Measurements from ENCODE around the gene NANOS3.
"Not testable (repeated sequence)": the region's sequence is repeated elsewhere in the genome, so short reads cannot be mapped to it uniquely, and the experiment has no call there.

The NANOS3 gene

DNA sequence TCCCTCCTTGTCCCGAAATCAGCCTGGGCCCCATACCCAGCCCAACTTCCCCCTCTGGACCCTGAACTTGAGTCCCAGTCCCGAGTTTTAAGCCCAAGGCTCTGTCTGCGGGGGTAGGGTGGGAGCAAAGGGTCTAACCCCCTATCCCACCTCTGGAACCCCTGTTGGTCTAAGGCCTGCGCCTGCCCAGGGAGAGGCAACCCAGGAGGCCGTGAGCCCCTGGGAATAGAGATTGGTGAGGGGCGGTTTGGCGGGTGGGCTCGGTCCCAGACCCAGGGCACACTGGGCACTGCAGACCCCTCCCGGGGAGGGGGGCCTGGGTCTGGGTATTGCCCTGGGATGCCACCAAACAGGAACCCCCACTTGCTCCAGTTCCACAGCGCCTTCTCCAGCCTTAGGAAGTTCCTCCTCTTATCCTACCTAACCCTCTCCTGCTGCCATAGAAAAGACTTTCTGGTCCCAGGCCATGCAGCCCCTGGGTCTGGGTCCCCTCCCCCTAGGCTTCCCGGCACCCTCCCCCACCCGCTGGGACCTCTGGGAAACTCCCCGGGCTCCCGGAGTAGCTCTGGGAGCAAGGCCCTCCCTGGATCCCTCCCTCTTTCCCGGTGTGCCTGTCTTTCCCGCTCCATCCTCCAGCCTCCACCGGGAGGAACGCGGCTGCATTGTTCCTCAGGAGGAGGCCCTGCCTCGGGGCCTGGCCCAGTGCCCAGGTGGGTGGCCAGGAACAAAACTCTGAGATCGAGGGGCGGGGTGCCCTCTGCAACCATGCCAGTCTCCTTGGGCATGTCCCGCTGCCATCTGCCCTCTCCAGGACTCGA is 33.6 kb upstream of the NANOS3 start:
- no peak for DNase-seq (ENCODE audit: low read depth in 2 of 2)

DNA sequence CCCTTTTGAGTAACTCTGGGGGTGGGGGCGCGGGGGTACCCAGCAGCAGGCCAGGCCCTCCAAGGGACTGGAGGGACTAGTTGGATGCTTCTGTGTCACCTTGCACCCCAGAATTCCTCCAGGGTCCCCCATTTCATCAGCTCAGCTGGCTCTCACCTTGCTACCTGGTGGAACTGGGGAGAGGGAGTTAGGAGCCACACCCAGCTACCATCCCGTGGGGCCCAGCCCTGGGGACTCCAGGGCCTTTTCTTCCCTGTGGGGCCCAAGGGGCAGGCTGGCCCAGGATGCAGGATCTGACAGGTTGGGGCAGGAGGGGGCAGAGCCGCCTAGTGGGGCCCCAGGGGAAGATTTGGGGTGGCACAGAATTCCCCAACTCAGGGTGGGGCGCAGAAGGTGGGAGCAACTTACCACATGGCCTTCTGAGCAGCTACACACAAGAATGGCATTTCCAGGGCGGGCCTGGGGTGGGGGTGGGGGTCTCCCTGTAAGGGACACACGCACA is 32.8 kb upstream of the NANOS3 start:
- no peak for DNase-seq (ENCODE audit: low read depth in 2 of 2)

DNA sequence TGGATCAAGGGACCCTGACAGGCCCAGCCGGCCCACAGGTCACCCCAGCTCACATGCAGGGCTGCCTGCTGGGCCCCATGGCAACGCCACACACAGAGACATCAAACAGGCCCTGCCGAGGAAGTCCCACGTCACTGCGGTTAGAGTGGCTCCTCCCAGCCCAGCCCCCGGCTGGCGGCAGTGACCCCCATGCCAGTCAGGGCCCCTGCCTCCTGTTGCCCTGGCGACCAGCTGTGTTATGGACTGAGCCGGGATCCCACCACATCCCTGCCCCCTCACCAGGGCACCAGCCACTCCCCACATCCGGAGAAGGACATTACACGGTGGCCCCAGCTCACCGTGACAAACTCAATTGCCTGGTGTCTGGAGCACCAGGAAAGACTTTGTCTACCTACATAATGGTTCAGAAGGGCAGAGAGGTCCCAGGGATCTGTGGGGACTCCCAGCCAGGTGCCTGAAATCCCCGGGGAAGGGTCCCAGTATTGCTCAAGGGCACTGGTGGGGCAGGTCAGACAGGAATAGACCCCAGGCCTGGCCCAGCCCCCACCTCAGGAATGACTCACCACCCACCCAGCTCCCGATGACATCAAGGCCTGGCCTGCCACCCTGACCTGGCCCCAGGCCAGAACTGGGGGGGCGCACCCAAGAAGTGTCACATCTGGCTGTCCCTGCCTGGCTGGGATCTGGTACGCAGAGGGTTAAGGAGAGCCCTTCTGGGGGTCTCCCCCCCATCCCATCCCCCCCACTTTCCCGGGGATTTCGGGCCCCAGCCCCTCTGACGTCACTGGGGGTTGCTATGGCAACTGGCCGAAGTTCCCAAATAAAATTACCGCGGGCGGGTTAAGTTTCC is 30.2 kb upstream of the NANOS3 start:
- DNase-seq (ENCODE audit: low read depth in 2 of 2): peak; percentile 78 to 91

DNA sequence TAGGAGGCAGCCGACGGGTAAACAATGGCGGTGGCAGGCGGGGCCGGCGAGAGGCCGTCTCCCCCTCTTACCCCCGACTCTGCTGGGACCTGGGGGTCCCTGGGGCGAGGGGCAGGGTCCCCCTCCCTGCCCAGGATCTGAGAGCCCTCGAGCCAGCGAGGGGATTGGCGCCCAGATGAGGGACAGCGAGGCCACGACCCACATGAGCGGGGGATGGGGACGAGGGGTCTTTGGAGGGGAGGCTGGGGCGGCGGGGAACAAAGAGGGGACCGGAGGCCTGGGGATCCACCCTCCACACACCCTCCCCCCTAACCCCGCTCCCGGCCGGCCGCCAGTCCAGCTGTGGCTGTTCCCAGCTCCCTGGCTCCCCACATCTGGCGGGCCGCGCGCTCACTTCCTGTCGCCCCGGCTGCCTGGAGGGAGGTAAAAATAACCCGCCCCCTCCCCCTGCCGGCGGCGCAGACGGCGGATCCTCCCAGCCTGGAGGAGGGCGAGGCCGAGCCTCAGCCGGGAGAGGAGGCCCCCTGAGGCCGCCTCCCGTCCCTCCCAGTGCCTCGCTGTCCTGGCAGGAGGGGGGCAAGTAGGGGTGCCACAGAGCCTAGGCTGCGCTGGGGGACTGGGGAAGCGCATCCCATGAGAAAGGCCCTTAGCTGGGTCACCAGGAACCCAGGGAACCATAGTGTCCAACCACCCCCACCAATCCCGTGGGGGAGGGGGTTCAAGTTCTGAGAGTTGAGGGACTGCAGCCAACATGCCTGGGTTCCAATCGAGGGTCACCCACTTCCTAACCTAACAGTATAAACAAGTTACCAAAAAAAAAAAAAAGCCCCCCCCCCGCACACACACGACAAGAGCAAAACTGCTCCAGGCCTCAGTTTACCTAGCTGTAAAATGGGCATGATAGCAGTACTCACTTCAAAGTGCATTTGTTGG is 29.3 kb upstream of the NANOS3 start:
- DNase-seq (ENCODE audit: low read depth in 2 of 2): peak; percentile 60 to 78

DNA sequence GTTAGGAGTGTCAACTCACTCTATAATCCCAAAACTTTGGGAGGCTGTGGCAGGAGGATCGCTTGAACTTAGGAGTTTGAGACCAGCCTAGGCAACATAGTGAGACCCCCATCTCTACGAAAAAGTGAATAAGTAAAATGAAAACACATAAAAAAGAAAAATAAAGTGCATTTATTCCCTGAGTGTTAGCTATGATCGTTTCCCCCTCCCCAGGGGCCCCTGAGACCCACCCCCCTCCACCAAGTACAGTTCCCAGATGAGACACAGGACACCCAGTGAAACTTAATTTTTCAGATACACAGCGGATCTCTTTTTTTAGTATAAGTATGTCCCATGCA is 28.6 kb upstream of the NANOS3 start:
- no peak for DNase-seq (ENCODE audit: low read depth in 2 of 2)

DNA sequence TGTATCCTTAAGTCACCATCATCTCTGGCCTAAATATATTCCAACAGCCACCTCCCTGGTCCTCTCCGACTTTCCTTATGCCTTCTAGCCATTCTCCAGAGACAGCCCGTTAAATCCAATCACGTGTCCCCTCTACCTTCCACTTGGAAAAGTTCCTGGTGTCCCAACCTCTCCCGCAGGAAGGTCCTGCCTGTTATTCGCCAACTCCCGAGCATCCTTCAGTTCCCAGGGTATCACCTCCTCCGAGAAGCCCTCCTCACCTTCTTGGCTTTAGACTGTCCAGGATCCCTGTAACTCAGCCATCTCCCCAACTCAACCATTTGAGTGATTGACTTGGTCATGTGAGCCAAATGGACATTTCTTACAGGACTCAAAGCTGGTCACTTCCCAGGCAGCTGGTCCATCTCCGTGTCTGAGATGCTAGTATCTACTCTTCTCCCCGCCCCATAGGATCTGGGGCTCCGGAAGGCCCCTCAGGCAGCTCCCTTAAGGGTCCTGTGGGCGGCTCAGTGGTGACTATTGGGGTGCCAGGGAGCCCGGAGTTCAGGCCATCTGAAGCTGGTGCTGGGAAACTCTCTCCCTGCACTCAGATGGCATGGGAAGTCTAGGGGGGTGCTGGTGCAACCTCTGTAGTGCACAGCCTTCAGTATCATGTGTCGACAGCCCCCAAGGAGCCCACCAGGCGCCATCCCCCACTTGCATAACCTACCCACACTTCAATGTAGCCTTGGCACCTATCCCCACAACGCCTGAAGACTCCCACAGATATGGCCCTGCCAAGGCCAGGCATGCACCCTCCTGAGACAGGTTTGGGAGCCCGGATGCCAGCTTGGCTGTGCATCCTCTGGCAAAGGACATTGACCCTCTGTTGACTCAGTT is 27.9 kb upstream of the NANOS3 start:
- DNase-seq (ENCODE audit: low read depth in 2 of 2): no peak

DNA sequence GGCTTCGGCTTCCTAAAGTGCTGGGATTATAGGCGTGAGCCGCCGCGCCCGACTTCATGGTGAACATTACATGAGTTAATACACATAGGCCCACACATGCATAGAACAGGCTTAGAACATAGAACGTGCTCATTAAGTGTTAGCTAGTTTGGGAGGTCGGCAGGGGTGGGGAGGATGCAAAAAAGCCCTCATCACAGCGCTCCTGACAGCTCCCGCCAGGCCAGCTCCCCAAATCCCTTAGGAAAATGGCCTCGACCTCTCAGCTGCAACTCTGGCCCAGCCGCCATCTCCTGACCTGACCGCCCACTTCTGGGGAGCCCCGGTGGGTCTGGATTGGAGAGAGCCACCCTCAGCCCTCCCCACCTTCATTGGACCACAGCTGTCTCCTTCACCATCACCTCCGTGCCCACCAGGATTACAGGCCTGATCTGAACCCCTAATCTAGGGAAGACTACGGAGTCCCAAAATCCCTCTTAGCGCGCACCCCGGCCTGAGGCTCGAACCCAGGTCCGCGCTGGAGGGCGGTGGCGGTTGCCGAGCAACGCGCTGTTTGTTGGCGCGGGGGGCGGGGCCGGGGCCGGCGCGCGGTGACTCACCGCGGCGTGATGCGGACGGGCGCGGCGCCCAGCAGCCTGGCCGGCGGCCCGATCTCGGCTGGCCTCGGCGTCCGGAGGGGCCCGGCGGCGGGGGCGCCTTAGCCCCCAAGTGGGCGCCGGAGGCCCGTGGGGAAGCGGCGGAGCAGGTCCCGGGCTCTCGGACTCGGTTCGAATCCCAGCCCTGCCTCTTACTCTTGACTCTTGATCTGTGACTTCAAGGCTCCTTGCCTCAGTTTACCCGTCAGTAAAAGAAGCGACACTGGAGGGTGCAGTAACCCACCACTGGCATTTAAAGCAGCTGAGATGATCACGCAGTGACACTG is 26.7 kb upstream of the NANOS3 start:
- peak in 1 of 2 experiments; percentile 66 for DNase-seq (ENCODE audit: low read depth in 2 of 2)

DNA sequence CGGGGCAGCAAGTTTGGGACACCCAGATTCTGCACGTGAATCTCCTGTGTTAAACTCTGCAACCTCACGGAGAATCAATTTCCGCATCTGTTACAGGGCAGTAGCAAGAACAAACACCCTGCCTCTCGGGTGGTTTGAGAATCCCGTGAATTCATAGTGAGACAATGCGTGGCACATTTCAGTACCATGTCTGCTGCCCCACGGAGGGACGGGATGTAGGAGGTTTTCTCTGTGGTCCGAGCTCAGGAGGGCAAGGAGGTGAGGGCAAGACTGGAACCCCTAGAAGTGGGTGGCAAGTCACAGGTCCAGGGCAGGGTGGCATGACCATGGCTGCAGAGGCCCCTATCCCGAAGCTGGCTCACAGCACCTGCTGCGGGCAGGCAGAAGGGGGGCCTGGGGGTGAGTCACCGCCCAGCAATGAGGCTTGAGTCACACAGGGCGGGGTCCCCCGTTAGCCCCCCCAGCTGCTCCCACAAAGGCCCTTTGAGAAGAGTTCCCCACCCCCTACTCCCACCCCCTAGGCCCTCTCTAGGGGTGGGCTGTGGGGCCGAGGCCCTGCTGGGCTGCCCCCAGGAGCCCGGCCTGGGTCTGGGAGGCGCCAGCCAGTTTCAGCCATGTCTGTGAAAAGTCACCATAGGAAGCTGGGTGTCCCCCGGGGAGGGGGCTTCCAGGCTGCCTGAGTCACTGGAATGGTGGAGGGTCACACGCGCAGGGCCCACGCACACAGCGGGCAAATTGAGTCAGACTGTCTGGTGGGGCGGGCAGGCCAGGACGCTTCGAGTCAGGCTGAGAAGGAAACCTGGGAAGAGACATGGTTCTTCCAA is 25.8 kb upstream of the NANOS3 start:
- DNase-seq (ENCODE audit: low read depth in 2 of 2): no peak

DNA sequence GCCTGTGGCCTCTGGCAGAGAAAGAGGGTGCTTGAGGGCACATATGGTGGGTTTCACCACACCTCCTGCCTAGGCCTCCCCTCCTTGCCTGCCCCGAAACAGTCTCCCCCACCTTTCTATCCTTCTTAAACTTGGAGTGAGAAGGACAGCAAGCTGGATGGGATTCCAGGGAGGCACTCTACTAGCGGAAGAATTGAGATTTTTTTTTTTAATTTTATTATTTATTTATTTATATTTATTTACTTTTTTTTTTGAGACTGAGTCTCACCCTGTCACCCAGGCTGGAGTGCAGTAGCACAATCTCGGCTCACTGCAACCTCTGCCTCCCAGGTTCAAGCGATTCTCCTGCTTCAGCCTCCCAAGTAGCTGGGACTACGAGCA is 25.2 kb upstream of the NANOS3 start:
- not testable (repeated sequence) for DNase-seq (ENCODE audit: low read depth in 2 of 2)

DNA sequence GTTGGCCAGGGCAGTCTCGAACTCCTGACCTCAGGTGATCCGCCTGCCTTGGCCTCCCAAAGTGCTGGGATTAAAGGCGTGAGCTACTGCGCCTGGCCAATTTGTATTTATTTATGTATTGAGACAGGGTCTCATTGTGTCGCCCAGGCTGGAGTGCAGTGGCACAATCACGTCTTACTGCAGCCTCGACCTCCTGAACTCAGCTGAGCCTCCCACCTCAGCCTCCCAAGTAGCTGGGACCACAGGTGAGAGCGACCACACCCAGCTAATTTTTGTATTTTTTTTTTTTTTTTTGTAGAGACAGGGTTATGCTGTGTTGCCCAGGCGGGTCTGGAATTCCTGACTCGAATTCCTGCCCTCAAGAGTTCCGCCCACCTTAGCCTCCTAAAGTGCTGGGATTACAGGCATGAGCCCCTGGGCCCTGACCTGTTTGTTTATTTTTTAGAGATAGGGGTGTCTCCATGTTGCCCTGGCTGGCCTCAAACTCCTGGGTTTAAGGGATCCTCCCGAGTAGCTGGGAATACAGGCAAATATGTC is 24.7 kb upstream of the NANOS3 start:
- DNase-seq (ENCODE audit: low read depth in 2 of 2): not testable (repeated sequence)

DNA sequence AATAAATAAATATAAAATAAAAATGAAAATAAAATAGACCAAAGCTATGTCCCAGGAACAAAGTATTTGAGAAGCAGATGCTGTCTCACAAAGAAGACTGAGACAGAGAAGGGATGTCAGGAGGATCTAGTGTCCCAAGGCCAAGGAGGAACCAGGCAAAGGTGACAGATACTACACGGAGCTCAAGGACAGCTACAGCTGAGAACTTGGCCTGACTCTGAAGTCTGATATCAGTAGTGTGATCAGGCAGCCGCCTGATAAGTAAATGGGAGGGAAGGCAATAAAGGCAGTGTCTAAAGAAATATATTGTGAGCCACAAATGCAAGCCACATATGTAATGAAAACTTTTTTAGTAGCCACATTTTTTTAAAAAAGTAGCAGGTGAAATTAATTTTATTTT is 20.4 kb upstream of the NANOS3 start:
- DNase-seq (ENCODE audit: low read depth in 2 of 2): no peak

DNA sequence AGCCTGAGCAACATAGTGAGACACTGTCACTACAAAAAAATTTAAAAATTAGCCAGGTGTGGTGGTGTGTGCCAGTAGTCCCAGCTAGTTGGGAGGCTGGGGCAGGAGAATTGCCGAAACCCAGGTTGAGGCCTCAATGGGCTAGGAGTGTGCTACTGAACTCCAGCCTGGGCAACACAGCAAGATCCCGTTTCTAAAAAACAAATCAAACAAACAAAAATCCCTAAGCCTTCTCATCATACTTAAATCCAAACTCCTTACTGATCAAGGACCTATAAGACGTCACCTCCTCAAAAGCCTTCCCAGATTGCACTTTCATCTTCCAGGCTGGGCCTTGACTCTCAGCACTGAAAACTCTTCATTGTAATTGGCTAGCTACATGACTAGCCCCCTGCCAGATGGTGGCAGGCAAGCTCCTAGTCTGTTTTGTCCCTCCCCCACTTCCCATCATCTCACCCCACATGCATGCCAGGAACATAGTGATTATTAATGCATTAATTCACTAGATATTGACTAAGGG is 17.5 kb upstream of the NANOS3 start:
- DNase-seq (ENCODE audit: low read depth in 2 of 2): no peak

DNA sequence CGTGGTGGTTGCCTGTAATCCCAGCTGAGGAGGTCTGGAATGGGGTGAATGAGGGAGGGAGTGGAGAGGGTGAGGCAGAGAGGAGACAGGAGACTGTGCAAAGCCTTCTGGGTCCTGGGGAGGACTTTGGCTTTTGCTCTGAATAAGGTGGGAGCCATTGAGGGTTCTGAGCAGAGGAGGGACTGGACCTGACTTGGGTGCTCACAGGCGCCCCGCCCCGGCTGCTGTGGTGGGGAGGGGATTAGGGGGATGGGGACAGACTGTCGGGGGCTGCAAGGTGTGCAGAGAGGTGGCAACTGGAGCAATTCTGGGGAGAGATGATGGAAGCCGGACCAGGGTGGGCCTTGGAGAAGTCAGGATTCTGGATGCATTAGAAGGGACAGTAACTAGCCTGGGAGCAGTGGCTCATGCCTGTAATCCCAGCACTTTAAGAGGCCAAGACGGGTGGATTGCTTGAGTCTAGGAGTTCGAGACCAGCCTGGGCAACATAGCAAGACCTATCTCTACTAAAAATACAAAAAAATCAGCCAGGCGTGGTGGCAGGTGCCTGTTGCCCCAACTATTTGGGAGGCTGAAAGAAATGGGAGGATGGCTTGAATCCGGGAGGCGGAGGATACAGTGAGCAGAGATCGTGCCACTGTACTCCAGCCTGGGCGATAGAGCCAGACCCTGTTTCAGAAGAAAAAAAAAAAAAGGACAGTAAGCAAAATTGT is 16.1 kb upstream of the NANOS3 start:
- no peak for DNase-seq (ENCODE audit: low read depth in 2 of 2)

DNA sequence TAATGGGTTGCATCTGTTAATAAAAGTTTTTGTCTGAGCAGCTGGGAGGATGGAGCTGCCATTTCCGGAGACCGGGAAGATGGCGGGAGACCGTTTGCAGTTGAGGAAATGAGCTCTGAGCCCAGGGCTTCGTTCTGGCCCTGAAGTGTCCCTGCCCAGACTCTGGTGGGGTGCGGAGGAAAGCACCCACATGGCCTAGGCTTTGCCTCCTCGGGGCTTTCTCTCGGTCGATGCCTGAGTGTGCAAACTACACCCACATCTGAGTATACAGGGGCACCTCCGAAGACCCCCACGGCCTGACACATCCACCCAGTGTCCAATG is 15.6 kb upstream of the NANOS3 start:
- DNase-seq (ENCODE audit: low read depth in 2 of 2): no peak

DNA sequence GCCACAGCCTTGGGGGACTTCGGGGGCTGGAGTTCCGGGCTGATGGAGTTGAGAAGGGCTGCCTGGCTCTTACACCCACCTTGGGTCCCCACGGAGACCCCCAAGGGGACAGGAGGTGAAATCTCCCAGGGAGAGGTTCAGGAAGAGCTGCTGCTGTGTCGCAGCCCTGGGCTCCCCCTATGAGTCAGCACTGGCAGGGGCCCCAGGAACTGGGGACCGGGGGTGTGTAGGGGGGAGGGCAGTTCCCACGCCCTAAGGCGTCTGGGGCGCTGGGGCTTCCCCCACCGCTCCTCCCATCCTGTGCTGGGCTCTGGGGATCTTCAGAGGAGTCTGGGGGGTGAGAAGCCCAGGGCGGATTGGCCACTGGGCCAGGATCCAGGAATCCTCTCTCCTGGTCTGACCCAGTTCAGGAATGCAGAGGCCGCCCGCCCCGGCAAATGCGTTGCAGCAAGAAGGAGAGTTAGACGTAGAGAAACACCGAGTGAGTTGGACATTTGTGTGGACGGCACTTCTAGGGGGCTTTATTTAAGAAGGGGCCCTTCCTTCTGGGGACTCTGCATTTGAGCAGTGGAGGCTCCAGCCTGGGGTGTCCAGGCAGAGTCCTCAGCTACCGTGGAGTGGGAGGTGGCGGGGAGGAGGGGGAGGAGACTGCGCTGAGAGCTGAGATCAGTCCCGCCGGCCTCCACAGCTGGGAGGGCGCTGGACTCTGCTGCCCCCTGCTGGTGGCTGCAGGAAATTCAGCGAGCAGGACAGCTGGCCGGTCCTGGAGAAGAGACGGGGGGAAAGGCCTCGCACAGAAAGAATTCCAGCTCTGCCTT is 15.0 kb upstream of the NANOS3 start:
- DNase-seq (ENCODE audit: low read depth in 2 of 2): peak; percentile 77 to 86

DNA sequence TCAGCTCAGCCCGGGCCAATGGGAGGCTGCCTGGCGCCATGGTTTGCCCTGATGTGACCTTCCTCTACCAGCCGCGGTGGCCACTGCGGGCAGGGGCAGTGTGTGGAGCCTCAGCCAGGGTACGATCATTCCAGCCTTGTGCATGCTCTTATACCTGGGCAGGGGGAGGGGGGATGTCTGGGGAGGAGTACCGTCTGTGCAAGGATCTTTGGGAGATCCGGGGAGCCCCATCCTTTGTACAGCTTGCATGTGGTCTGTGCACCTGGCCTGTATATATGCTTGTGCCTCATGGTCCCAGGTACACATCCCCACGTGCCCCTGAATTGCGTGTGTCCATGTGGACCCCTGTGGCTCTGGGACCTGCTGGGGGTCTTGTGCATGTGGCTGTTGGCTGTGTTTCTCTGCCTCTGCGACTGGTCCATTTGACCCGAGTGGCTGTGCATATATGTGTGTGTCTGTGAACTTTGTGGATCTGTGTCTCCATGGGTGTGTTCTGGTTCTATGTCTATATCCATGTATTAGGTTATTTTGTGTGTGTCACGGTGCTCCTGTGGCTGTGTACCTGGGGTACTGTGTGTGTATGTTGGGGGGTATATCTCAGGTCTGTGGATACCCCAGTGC is 12.8 kb upstream of the NANOS3 start:
- no peak for DNase-seq (ENCODE audit: low read depth in 2 of 2)
